H1 (cell line): ENCODE measurements around the gene ATG4C.

Experiments
- CHD2 ChIP-seq: IDR thresholded peaks from 2 replicates; pipeline ENCODE4 v1.6.1; 2012; ENCODE audit warnings: low read length, improper control_type of control experiment
- CREB1 ChIP-seq: IDR thresholded peaks from 2 replicates; pipeline ENCODE4 v1.6.1; 2012; ENCODE audit warnings: inconsistent platforms
- CTCF ChIP-seq, 3 experiments: IDR thresholded peaks; 1 replicate in 2 of 3; 2 replicates in 1 of 3; pipeline versions ENCODE4 v1.5.1 to v1.6.1; 2011; ENCODE audit warnings: low read length in 3 of 3, mild to moderate bottlenecking in 3 of 3, inconsistent platforms in 2 of 3, low read depth in 1 of 3, moderate library complexity in 1 of 3; ENCODE audit not compliant: insufficient read depth in 1 of 3; ENCODE audit errors: control extremely low read depth in 1 of 3
- EP300 ChIP-seq, 2 experiments: IDR thresholded peaks; 1 replicate in 1 of 2; 2 replicates in 1 of 2; pipeline ENCODE4 v1.6.1; 2011 to 2012; ENCODE audit warnings: low read depth in 2 of 2, low read length in 2 of 2, mild to moderate bottlenecking in 2 of 2, borderline replicate concordance in 1 of 2, inconsistent platforms in 1 of 2, moderate library complexity in 1 of 2
- GABPA ChIP-seq: IDR thresholded peaks from 2 replicates; pipeline ENCODE4 v1.6.1; 2011; ENCODE audit warnings: mild to moderate bottlenecking, low read length, moderate library complexity, borderline replicate concordance; ENCODE audit not compliant: insufficient read depth
- GTF2F1 ChIP-seq: IDR thresholded peaks from 2 replicates; pipeline ENCODE4 v1.6.1; 2012; ENCODE audit warnings: low read depth, low read length, improper control_type of control experiment, borderline replicate concordance
- HDAC2 ChIP-seq, 2 experiments: fragments of 300-600 bp in 1 of 2; sonication (generic) in 1 of 2; IDR thresholded peaks; 2 replicates each; pipeline ENCODE4 v1.6.1; 2011 to 2012; ENCODE audit warnings: low read depth in 2 of 2, low read length in 2 of 2, mild to moderate bottlenecking in 2 of 2, moderate library complexity in 2 of 2, borderline replicate concordance in 1 of 2, inconsistent platforms in 1 of 2
- POLR2A ChIP-seq, 2 experiments: IDR thresholded peaks; 1 replicate in 1 of 2; 2 replicates in 1 of 2; pipeline ENCODE4 v1.6.1; 2011; ENCODE audit warnings: low read depth in 2 of 2, low read length in 2 of 2, mild to moderate bottlenecking in 2 of 2; ENCODE audit errors: control extremely low read depth in 1 of 2
- POLR2AphosphoS5 ChIP-seq: IDR thresholded peaks from 2 replicates; pipeline ENCODE4 v1.6.1; 2011; ENCODE audit warnings: low read depth, low read length
- SIRT6 ChIP-seq: IDR thresholded peaks from one replicate; pipeline ENCODE4 v1.7.1; 2012; ENCODE audit warnings: low read length, inconsistent platforms
- SIX5 ChIP-seq: IDR thresholded peaks from 2 replicates; pipeline ENCODE4 v1.6.1; 2011; ENCODE audit warnings: mild to moderate bottlenecking, low read depth, low read length
- SUZ12 ChIP-seq: fragments of 200-600 bp; sonication (generic); IDR thresholded peaks from 2 replicates; pipeline ENCODE4 v1.6.1; 2012; ENCODE audit warnings: mild to moderate bottlenecking, inconsistent platforms, low read length, moderate library complexity, mixed read lengths
- TAF1 ChIP-seq: IDR thresholded peaks from 2 replicates; pipeline ENCODE4 v1.6.1; 2011; ENCODE audit warnings: mild to moderate bottlenecking, low read depth, low read length

DNA sequence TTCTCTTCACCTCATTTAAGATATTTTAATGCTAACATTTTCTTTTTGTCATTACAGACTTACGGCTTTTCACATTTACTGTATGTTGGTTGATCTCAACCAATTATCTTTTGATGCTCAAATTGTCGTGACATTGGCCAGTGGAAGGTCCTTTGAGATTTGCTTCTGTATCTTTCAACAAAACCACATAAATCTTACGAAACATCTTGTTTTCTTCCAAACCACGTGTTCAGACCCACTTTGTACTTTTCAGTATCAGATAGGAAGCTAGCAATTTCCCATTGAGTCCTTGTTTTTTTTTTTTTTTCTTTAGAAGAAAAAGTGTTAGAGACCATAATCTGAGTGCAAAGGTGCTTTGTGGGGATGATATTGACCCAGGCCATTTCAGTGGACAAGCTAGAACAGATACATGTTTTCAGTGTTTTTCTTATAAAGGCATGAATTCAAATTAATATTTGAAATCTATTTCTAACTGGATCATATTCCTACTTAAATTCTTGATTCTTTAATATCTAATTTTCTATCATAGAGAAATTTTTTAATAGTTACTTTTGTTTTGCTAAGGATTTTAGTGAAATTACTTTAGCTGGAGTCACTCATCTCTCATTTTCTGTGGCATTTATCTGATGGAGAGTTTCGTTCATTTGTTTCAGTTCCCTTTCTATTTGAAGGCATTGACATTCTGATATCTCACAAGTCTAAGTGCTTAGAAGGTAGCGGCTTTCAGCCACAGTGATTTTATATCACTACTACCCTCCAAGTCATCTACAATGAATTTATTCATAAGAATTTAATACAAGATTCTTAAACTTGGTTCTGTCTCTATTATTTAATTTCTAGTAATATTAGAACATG, 26.7 kb downstream of the ATG4C start:
- TF ChIP-seq CTCF (IDR thresholded peaks at IDR 0.05; ENCODE audit: control extremely low read depth in 1 of 3, insufficient read depth in 1 of 3, low read depth in 1 of 3, low read length in 3 of 3) (no peak), GTF2F1 (no peak), CHD2 (no peak), TAF1 (no peak), POLR2A (IDR thresholded peaks at IDR 0.05; ENCODE audit: control extremely low read depth in 1 of 2, low read depth in 2 of 2, low read length in 2 of 2) (no peak), SUZ12 (no peak), HDAC2 (IDR thresholded peaks at IDR 0.05; ENCODE audit: borderline replicate concordance in 1 of 2, low read depth in 2 of 2, low read length in 2 of 2) (no peak), SIX5 (no peak), SIRT6 (no peak), GABPA (no peak), CREB1 (no peak), EP300 (IDR thresholded peaks at IDR 0.05; ENCODE audit: borderline replicate concordance in 1 of 2, low read depth in 2 of 2, low read length in 2 of 2) (no peak), POLR2AphosphoS5 (no peak)
